K562 (cell line): Measurements from ENCODE around the gene CCL22. TPM values are rescaled to one million over a fixed set of nuclear protein-coding genes. Genes with fewer than 3 reads are reported as not detected.

ENCODE experiments used
- ATAC-seq: fragments of 200-7000 bp; cut with Tn5 transposase; 3 replicates; pipeline ENCODE4 v1.9.1; 2020; ENCODE audit warnings: moderate library complexity
- BruUV-seq: library from RNA; stranded (reverse); fragments of 400-500 nt; replicated peaks from 2 replicates; lab custom pipeline; 2021; lab: Mats Ljungman, UMichigan
- CTCF ChIA-PET: fragments of 300-600 bp; formaldehyde crosslinking; extraction: SDS; loops from one replicate; lab custom pipeline; 2021; ENCODE audit warnings: low intra/inter-chr PET ratio; lab: Yijun Ruan, JAX
- POLR2A ChIA-PET: fragments of 300-600, 350-650 bp; sonication (Branson Sonifier 250); formaldehyde crosslinking; extraction: SDS; loops from one replicate; lab custom pipeline; 2021; ENCODE audit warnings: antibody characterized with exemption, inconsistent platforms; lab: Yijun Ruan, JAX
- DNase-seq, 4 experiments: peaks; one replicate each; pipeline versions ENCODE4 v3.0.0 to v3.0.0-alpha.2; 2011 to 2018; ENCODE audit warnings: low spot score in 3 of 4, mixed read lengths in 3 of 4; ENCODE audit errors: extremely low read depth in 1 of 4
- FAIRE-seq: peaks from 2 replicates; lab custom pipeline; 2011; peaks lifted over from hg19 to GRCh38; lab: Jason Lieb, UNC
- H2AFZ ChIP-seq: 2 replicates; pipeline ENCODE4 v1.6.0; 2011; ENCODE audit warnings: low read depth, low read length, control low read depth, inconsistent platforms
- H3K27ac ChIP-seq: fragments of 200-600 bp; 3 replicates; pipeline ENCODE4 v1.8.0; 2011; ENCODE audit warnings: low read depth, mild to moderate bottlenecking, control low read depth, inconsistent platforms, low read length, moderate library complexity, mixed read lengths; ENCODE audit errors: extremely low read depth
- H3K27me3 ChIP-seq, 2 experiments: fragments of 300-600 bp in 1 of 2; 2 replicates in 1 of 2; 3 replicates in 1 of 2; pipeline versions ENCODE4 v1.6.0 to v1.8.0; 2011; ENCODE audit warnings: inconsistent platforms in 2 of 2, low read length in 2 of 2, mild to moderate bottlenecking in 1 of 2, mixed read lengths in 1 of 2, moderate library complexity in 1 of 2; ENCODE audit not compliant: control insufficient read depth in 2 of 2, insufficient read depth in 2 of 2
- H3K36me3 ChIP-seq: fragments of 300-600 bp; 3 replicates; pipeline ENCODE4 v1.8.0; 2011; ENCODE audit warnings: mild to moderate bottlenecking, low read length, inconsistent platforms; ENCODE audit not compliant: control insufficient read depth, insufficient read depth
- H3K4me1 ChIP-seq, 2 experiments: fragments of 200-600 bp in 1 of 2; replicated peaks in 1 of 2; 2 replicates in 1 of 2; 3 replicates in 1 of 2; pipeline versions ENCODE4 v1.5.1 to v1.8.0; 2011; ENCODE audit warnings: inconsistent platforms in 2 of 2, low read length in 2 of 2, mild to moderate bottlenecking in 1 of 2, mixed read lengths in 1 of 2, moderate library complexity in 1 of 2; ENCODE audit not compliant: control insufficient read depth in 2 of 2, insufficient read depth in 2 of 2
- H3K4me2 ChIP-seq: 2 replicates; pipeline ENCODE4 v1.6.1; 2011; ENCODE audit warnings: low read length, control low read depth, inconsistent platforms, mixed read lengths; ENCODE audit not compliant: insufficient read depth
- H3K4me3 ChIP-seq: fragments of 200-600 bp; sonication (generic), shearing (Covaris generic); 2 replicates; pipeline ENCODE4 v1.5.1; 2016; ENCODE audit warnings: control low read depth, inconsistent platforms
- H3K79me2 ChIP-seq: fragments of 200-600 bp; 3 replicates; pipeline ENCODE4 v1.8.0; 2011; ENCODE audit warnings: low read length, inconsistent platforms; ENCODE audit not compliant: control insufficient read depth, insufficient read depth
- H3K9ac ChIP-seq, 2 experiments: 2 replicates each; pipeline versions ENCODE4 v1.6.0 to v1.6.1; 2011; ENCODE audit warnings: low read depth in 2 of 2, low read length in 2 of 2, control low read depth in 1 of 2, inconsistent platforms in 1 of 2, mild to moderate bottlenecking in 1 of 2, mixed read lengths in 1 of 2; ENCODE audit not compliant: insufficient read depth in 1 of 2
- H3K9me1 ChIP-seq: one replicate; pipeline ENCODE4 v1.6.0; 2011; ENCODE audit warnings: inconsistent platforms, mild to moderate bottlenecking, low read length, moderate library complexity; ENCODE audit not compliant: control insufficient read depth, insufficient read depth
- H3K9me3 ChIP-seq: replicated peaks from 2 replicates; pipeline ENCODE4 v1.5.1; 2011; ENCODE audit warnings: low read depth, low read length, inconsistent platforms; ENCODE audit not compliant: control insufficient read depth, insufficient read depth
- H4K20me1 ChIP-seq: replicated peaks from 2 replicates; pipeline ENCODE4 v1.6.1; 2011; ENCODE audit warnings: low read length, inconsistent platforms, mixed read lengths; ENCODE audit not compliant: control insufficient read depth, insufficient read depth
- BCL6 ChIP-seq: fragments of 250-450 bp; sonication (Bioruptor Pico); IDR thresholded peaks from 2 replicates; pipeline ENCODE4 v1.4.0; 2020
- ID3 ChIP-seq, 2 experiments: fragments of 250-450 bp in 1 of 2; fragments of 450-650 bp in 1 of 2; sonication (Bioruptor Pico) in 1 of 2; IDR thresholded peaks; 2 replicates each; pipeline versions ENCODE4 v1.6.1 to v1.8.0; 2016 to 2021; ENCODE audit warnings: mild to moderate bottlenecking in 2 of 2, moderate library complexity in 2 of 2, missing compliant biosample characterization in 1 of 2, missing genetic modification characterization in 1 of 2
- SMARCA4 ChIP-seq: fragments of 450-650 bp; IDR thresholded peaks from 2 replicates; pipeline ENCODE4 v1.6.1; 2016
- ZNF512 ChIP-seq: IDR thresholded peaks from 2 replicates; pipeline ENCODE4 v1.6.1; 2016; ENCODE audit warnings: missing genetic modification characterization, missing compliant biosample characterization
- WGBS: fragments of 100-300 bp; shearing (Covaris generic); methylation state at CpG from one replicate; pipeline ENCODE4 v1.1.6; 2016; ENCODE audit warnings: low coverage, mixed read lengths; ENCODE audit not compliant: insufficient coverage; ENCODE audit errors: missing lambda C conversion rate; 5-methylcytosine and 5-hydroxymethylcytosine counted together
- in situ Hi-C: fragments of 300-500 bp; cut with MboI; formaldehyde crosslinking; loops from 4 replicates; pipeline ENCODE4 v1.15.0; 2018; ENCODE audit warnings: inconsistent platforms, mixed read lengths
- intact Hi-C: fragments of 100-400 bp; cut with micrococcal nuclease; formaldehyde crosslinking; loops from 2 replicates; pipeline ENCODE4 v1.14.2; 2022
- polyA plus RNA-seq, 8 experiments: library from polyadenylated mRNA; depleted of rRNA in 4 of 8; stranded (reverse) in 5 of 8; unstranded in 3 of 8; fragments of >200 nt; fragmentation: Nextera tagmentation in 2 of 8; fragmentation: Illumina TruSeq in 1 of 8; extraction: Ambion mirVana in 2 of 8; extraction: Trizol in 1 of 8; gene quantifications; 2 replicates each; pipeline versions ENCODE4 v1.2.1 to v1.2.3, GENCODE V29; 2011 to 2014; ENCODE audit warnings: inconsistent platforms in 1 of 8, missing spikeins in 1 of 8
- total RNA-seq, 7 experiments: library from RNA; depleted of rRNA in 6 of 7; stranded (reverse); fragments of >200 nt in 6 of 7; fragmentation: Illumina TruSeq in 2 of 7; extraction: Trizol in 2 of 7; gene quantifications; 2 replicates each; pipeline versions ENCODE4 v1.2.1 to v1.2.3, GENCODE V29; 2011 to 2021; ENCODE audit warnings: low replicate concordance in 1 of 7

CCL22 gene
- total and polyA plus RNA-seq, 9 of the 15 experiments (the other 6 are each of a cell fraction or from before 2014, with no cell fraction given): 0.04 to 0.29 (median 0.06) TPM; not detected in 5

- TF ChIP-seq ID3 (CRISPR knock-in tag; IDR thresholded peaks at IDR 0.05): no peak
- TF ChIP-seq ID3 (tag; IDR thresholded peaks at IDR 0.05): no peak
- TF ChIP-seq BCL6 (CRISPR knock-in tag): no peak
Observed at GRCh38 chr16:57386381-57386951, 27.9 kb downstream of the CCL22 start (continued).

- H3K4me2 ChIP-seq: no peak overlapping the region
- FAIRE-seq (peak; percentile 46), ATAC-seq (no peak), DNase-seq (no peak)
- POLR2A ChIA-PET: no interaction called here
- no peak overlapping the region for H2AFZ ChIP-seq
- no peak overlapping the region for H3K9ac ChIP-seq
- H3K4me3 ChIP-seq: no peak overlapping the region
- CTCF ChIA-PET: interaction anchor here (0.7 kb wide), 1 partner anchor 32 kb away, joined by 3 read pairs; no protein-coding TSS in a partner anchor
- intact Hi-C loops: no loop called here
- H3K9me1 ChIP-seq: no peaks in the 10 kb centered on the region
- H3K27ac ChIP-seq: no peak overlapping the region
- H3K9me3 ChIP-seq: no peaks in the 10 kb centered on the region
- peaks cover 14 to 51% of the 10 kb centered on the region in 2 experiments; a peak in 4 of 5 replicates for H3K27me3 ChIP-seq
- TF ChIP-seq ZNF512 (tag): peak; percentile 92
- TF ChIP-seq SMARCA4: no peak
- no peaks in the 10 kb centered on the region; a peak in 2 of 5 replicates for H3K4me1 ChIP-seq
- 0% methylated on average over 3 of the region's 3 CpGs for WGBS
- no TSS peak for BruUV-seq
- H3K36me3 ChIP-seq: no peaks in the 10 kb centered on the region
- in situ Hi-C loops: no loop called here
- no peaks in the 10 kb centered on the region for H4K20me1 ChIP-seq
- no peaks in the 10 kb centered on the region for H3K79me2 ChIP-seq
Observed at GRCh38 chr16:57387598-57388354, 29.2 kb downstream of the CCL22 start.
